ENCODE data around the gene PRRC2A. TPM values are rescaled to one million over a fixed set of nuclear protein-coding genes. Genes with fewer than 3 reads are reported as not detected.

PRRC2A gene
- total and polyA plus RNA-seq, 8 donors: 49.4 to 125 (median 93.7) TPM

- H3K9me3 ChIP-seq: no peaks in the 10 kb centered on the region
- H3K27ac ChIP-seq: peak within 1 kb of the TSS in 4 of 5 donors; percentile 18 to 67 (median 36)
- intact Hi-C loops (cut with DNase I; ENCODE audit: low total_unique reads): no loop called here
- no peaks in the 10 kb centered on the region for H3K27me3 ChIP-seq
- H3K4me3 ChIP-seq: peak within 1 kb of the TSS in 3 of 4 donors; percentile 3 to 31 (median 27)
- H3K36me3 ChIP-seq: no peaks in the 10 kb centered on the region
- no peak for TF ChIP-seq POLR2A (IDR thresholded peaks at IDR 0.05)
- no peak for TF ChIP-seq CTCF (IDR thresholded peaks at IDR 0.05)
- TF ChIP-seq EP300 (IDR thresholded peaks at IDR 0.05): no peak
- TF ChIP-seq POLR2AphosphoS5 (IDR thresholded peaks at IDR 0.05): no peak
- no peak for DNase-seq
- 49 to 61% (median 58%) methylated on average over 6 of the region's 6 CpGs for WGBS, 5 donors
- peaks cover 0 to 7% (median 0%) of the 10 kb centered on the region in 4 donors for H3K4me1 ChIP-seq
These were observed 5.6 kb upstream of the PRRC2A start, which contains the start of gene AIF1 for GRCh38 chr6:31614684-31615578. Gene AIF1 (plus strand): TSS chr6:31615234. CDS start chr6:31615330, 96 bp downstream.

GRCh38 chr6:31615748-31616147 is 4.8 kb upstream of the PRRC2A start:
- 62 to 69% (median 67%) methylated on average over 7 of the region's 7 CpGs for WGBS, 5 donors
- intact Hi-C loops (cut with DNase I; ENCODE audit: low total_unique reads): no loop called here
- H3K27ac ChIP-seq: peak overlapping the region in 4 of 5 donors; percentile 18 to 67 (median 36)

GRCh38 chr6:31617010-31617409 is 3.5 kb upstream of the PRRC2A start:
- H3K36me3 ChIP-seq: no peaks in the 10 kb centered on the region
- intact Hi-C loops (cut with DNase I; ENCODE audit: low total_unique reads): no loop called here
- no peak for DNase-seq
- H3K4me3 ChIP-seq: no peak overlapping the region
- 87 to 94% (median 92%) methylated on average over 2 of the region's 2 CpGs for WGBS, 5 donors
- H3K4me1 ChIP-seq: peaks cover 7 to 17% (median 7%) of the 10 kb centered on the region in 4 donors
- H3K27me3 ChIP-seq: no peaks in the 10 kb centered on the region
- no peak for TF ChIP-seq POLR2A (IDR thresholded peaks at IDR 0.05)
- TF ChIP-seq CTCF (IDR thresholded peaks at IDR 0.05): no peak
- no peak for TF ChIP-seq POLR2AphosphoS5 (IDR thresholded peaks at IDR 0.05)
- TF ChIP-seq EP300 (IDR thresholded peaks at IDR 0.05): no peak
- H3K9me3 ChIP-seq: no peaks in the 10 kb centered on the region
- no peak overlapping the region for H3K27ac ChIP-seq

More at GRCh38 chr6:31615748-31616147, 4.8 kb upstream of the PRRC2A start:
- no peak for TF ChIP-seq CTCF (IDR thresholded peaks at IDR 0.05)
- no peak for TF ChIP-seq POLR2AphosphoS5 (IDR thresholded peaks at IDR 0.05)
- TF ChIP-seq POLR2A (IDR thresholded peaks at IDR 0.05): no peak
- TF ChIP-seq EP300 (IDR thresholded peaks at IDR 0.05): no peak
- peaks cover 0 to 7% (median 0%) of the 10 kb centered on the region in 4 donors for H3K4me1 ChIP-seq
- H3K9me3 ChIP-seq: no peaks in the 10 kb centered on the region
- DNase-seq: peak in 1 of 2 donors; percentile 47
- no peaks in the 10 kb centered on the region for H3K36me3 ChIP-seq
- no peaks in the 10 kb centered on the region for H3K27me3 ChIP-seq
- H3K4me3 ChIP-seq: peak overlapping the region in 3 of 4 donors; percentile 3 to 31 (median 27)

- peak; percentile 97 to 100 for DNase-seq
- TF ChIP-seq CTCF (IDR thresholded peaks at IDR 0.05) (no peak), POLR2A (IDR thresholded peaks at IDR 0.05) (peak in 2 of 4 donors; percentile 82 to 95), POLR2AphosphoS5 (IDR thresholded peaks at IDR 0.05) (peak; percentile 52 to 93 (median 89)), EP300 (IDR thresholded peaks at IDR 0.05) (no peak)
These were observed 520 bp upstream of the PRRC2A start for GRCh38 chr6:31619805-31620585.

More at GRCh38 chr6:31619805-31620585, 520 bp upstream of the PRRC2A start:
- intact Hi-C loops (cut with DNase I; ENCODE audit: low total_unique reads): no loop called here
- 0 to 1% (median 0%) methylated on average over 49 to 50 of the region's 50 CpGs for WGBS, 5 donors
- Histone ChIP-seq H3K4me1 (peaks cover 16 to 28% (median 23%) of the 10 kb centered on the region in 4 donors), H3K36me3 (peaks cover 17 to 26% (median 23%) of the 10 kb centered on the region in 4 donors), H3K9me3 (no peaks in the 10 kb centered on the region), H3K4me3 (peak overlapping the region; percentile 70 to 95 (median 90)), H3K27me3 (no peaks in the 10 kb centered on the region), H3K27ac (peak overlapping the region; percentile 91 to 99 (median 98))
